Transverse colon (tissue), 4 donors: ENCODE data around the gene TNNT2.

ENCODE experiments used
- EP300 ChIP-seq: sonication (generic); formaldehyde crosslinking; IDR thresholded peaks from one replicate; pipeline ENCODE4 v1.6.1; 2017; ENCODE audit warnings: antibody characterized with exemption, low read depth
- POLR2A ChIP-seq: fragments of 450-650 bp; IDR thresholded peaks from one replicate; pipeline ENCODE4 v1.6.1; 2016; ENCODE audit warnings: antibody characterized with exemption, mild to moderate bottlenecking, moderate library complexity
- POLR2AphosphoS5 ChIP-seq, 3 donors: sonication (generic); formaldehyde crosslinking; IDR thresholded peaks; one replicate each; pipeline ENCODE4 v1.6.1; 2016; ENCODE audit warnings: antibody characterized with exemption in 3 of 3
- TF ChIP-seq, protein P1 (sequence below), 5 experiments: fragments of 200-600 bp in 3 of 5; fragments of 450-650 bp in 2 of 5; sonication (generic) in 3 of 5; IDR thresholded peaks; 1 replicate in 2 of 5; 2 replicates in 3 of 5; pipeline ENCODE4 v1.5.1; 2016 to 2017; ENCODE audit warnings: antibody characterized with exemption in 5 of 5, inconsistent platforms in 3 of 5, mild to moderate bottlenecking in 2 of 5, moderate library complexity in 1 of 5

DNA sequence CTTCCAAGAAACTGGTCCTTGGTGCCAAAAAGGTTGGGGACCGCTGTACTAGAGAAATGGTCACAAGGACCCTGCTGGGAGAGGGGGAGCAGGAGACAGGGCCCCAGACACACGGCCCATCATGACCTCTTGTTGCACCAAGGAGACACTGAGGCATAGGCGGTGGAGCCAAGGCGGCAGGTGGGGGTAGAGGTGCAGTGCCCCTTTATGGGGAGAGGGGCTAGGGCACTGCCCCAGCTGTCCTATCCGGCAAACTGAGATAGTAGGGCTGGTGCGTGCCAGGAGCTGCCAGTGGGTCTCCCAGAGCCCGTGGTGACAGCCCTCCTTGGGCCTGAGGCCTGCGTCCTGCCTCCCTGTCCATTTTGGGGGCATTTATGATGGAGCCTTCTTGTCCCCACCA, 20.3 kb downstream of the TNNT2 start:
- TF ChIP-seq EP300 (no peak), POLR2A (no peak), POLR2AphosphoS5 (IDR thresholded peaks at IDR 0.05) (no peak)
- TF ChIP-seq, protein P1, sequence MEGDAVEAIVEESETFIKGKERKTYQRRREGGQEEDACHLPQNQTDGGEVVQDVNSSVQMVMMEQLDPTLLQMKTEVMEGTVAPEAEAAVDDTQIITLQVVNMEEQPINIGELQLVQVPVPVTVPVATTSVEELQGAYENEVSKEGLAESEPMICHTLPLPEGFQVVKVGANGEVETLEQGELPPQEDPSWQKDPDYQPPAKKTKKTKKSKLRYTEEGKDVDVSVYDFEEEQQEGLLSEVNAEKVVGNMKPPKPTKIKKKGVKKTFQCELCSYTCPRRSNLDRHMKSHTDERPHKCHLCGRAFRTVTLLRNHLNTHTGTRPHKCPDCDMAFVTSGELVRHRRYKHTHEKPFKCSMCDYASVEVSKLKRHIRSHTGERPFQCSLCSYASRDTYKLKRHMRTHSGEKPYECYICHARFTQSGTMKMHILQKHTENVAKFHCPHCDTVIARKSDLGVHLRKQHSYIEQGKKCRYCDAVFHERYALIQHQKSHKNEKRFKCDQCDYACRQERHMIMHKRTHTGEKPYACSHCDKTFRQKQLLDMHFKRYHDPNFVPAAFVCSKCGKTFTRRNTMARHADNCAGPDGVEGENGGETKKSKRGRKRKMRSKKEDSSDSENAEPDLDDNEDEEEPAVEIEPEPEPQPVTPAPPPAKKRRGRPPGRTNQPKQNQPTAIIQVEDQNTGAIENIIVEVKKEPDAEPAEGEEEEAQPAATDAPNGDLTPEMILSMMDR (IDR thresholded peaks at IDR 0.05), result no peak
